Tibial artery (tissue), 4 donors: Measurements from ENCODE around the gene PCBP3.

ENCODE experiments used
- DNase-seq, 2 donors: peaks; one replicate each; pipeline ENCODE4 v3.0.0-alpha.2; 2019
- H3K27ac ChIP-seq, 2 donors: fragments of 200-600 bp; sonication (generic) in 1 of 2; 1 replicate in 1 of 2; 2 replicates in 1 of 2; pipeline ENCODE4 v1.5.1; 2018 to 2019; ENCODE audit warnings: mild to moderate bottlenecking in 1 of 2
- H3K27me3 ChIP-seq, 2 donors: fragments of 200-600 bp; sonication (generic) in 1 of 2; one replicate each; pipeline versions ENCODE4 v1.5.1 to v1.6.0; 2016 to 2019
- H3K36me3 ChIP-seq, 3 donors: fragments of 200-600 bp; sonication (generic) in 2 of 3; one replicate each; pipeline ENCODE4 v1.5.1; 2016 to 2019; ENCODE audit warnings: mild to moderate bottlenecking in 2 of 3
- H3K4me1 ChIP-seq, 4 donors: fragments of 200-600 bp; sonication (generic) in 2 of 4; 1 replicate in 3 of 4; 2 replicates in 1 of 4; pipeline ENCODE4 v1.5.1; 2016 to 2019
- H3K4me3 ChIP-seq, 2 donors: fragments of 200-600 bp; sonication (generic) in 1 of 2; 1 replicate in 1 of 2; 2 replicates in 1 of 2; pipeline ENCODE4 v1.5.1; 2018 to 2019; ENCODE audit warnings: mild to moderate bottlenecking in 2 of 2
- H3K9me3 ChIP-seq, 3 donors: fragments of 200-600 bp; sonication (generic) in 1 of 3; one replicate each; pipeline ENCODE4 v1.5.1; 2016 to 2019
- intact Hi-C: fragments of 100-400 bp; cut with DNase I; formaldehyde crosslinking; loops from one replicate; pipeline ENCODE4 v1.15.0; 2023; ENCODE audit warnings: low total_unique reads
- TF ChIP-seq, protein P1 (sequence below), 2 experiments: fragments of 200-600 bp in 1 of 2; fragments of 450-650 bp in 1 of 2; IDR thresholded peaks; one replicate each; pipeline ENCODE4 v1.5.1; 2017 to 2019; ENCODE audit warnings: antibody characterized with exemption in 2 of 2, mild to moderate bottlenecking in 1 of 2, moderate library complexity in 1 of 2

PCBP3 gene

DNA sequence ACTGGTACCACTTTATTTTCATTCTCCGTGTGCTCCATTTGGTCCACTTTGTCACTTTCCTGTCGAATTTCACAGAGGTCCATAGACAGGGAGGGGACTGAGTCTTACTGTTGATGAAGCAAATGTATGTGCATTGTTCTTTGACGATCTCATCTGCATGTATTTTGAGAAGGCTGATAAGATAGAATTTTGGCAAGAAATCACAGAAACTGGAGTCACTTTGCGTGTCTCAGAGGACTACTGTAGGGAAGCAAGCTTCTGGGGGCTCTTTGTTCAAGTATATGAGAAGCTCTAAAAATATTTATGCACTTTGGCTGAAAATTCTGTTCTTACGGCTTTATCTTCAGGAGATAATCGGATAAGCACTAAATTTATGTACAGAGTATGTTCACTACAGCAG, 78.1 kb downstream of the PCBP3 start:
- H3K27me3 ChIP-seq: peaks cover 0 to 11% of the 10 kb centered on the region in 2 donors
- H3K36me3 ChIP-seq: no peaks in the 10 kb centered on the region
- intact Hi-C loops: no loop called here
- TF ChIP-seq, protein P1, sequence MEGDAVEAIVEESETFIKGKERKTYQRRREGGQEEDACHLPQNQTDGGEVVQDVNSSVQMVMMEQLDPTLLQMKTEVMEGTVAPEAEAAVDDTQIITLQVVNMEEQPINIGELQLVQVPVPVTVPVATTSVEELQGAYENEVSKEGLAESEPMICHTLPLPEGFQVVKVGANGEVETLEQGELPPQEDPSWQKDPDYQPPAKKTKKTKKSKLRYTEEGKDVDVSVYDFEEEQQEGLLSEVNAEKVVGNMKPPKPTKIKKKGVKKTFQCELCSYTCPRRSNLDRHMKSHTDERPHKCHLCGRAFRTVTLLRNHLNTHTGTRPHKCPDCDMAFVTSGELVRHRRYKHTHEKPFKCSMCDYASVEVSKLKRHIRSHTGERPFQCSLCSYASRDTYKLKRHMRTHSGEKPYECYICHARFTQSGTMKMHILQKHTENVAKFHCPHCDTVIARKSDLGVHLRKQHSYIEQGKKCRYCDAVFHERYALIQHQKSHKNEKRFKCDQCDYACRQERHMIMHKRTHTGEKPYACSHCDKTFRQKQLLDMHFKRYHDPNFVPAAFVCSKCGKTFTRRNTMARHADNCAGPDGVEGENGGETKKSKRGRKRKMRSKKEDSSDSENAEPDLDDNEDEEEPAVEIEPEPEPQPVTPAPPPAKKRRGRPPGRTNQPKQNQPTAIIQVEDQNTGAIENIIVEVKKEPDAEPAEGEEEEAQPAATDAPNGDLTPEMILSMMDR (IDR thresholded peaks at IDR 0.05): no peak
- H3K9me3 ChIP-seq: no peaks in the 10 kb centered on the region
- H3K4me1 ChIP-seq: no peaks in the 10 kb centered on the region
- H3K27ac ChIP-seq: no peak overlapping the region
- no peak overlapping the region for H3K4me3 ChIP-seq
- no peak for DNase-seq

DNA sequence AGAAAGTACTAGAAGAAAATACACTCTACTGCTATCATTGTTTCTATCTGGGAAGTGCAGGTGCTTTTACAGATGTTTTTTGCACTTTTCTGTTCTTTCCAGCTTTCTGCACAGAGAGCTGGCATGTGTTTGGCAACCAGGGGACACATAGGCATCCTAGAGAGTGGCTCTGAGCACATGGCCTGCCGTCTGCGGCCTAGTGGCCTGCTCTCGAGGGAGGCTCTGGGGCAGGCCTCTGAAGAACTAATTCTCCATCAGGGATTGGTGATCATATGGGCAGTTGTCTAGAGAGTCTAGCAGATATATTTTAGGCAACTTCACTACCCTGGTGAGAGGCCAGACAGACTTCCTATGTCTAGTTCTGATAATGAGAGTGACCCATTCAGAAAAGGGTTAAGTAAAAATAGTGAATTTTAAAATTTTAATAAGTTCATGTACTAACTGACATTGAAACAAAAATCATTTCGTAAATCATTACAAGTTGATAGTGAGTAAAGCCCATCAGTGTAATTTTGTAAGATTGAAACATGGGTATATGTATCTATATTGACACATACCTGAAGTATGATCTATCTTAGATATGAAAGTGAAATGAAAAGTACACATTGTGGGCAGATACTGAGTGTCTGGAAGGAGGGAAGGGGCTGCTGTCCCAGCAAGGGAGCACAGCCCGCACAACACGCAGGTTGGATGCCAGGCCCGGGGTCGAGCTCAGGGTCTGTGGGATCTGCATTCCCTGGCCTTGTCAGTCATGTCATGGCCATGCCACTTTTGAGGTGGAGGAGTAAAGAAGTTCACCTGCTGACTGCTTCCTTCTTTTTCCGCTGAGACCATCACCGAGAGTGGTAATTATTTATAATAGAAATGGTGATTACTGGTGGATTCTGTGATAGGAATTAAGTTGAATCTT, 79.8 kb downstream of the PCBP3 start:
- intact Hi-C loops: no loop called here
- Histone ChIP-seq H3K36me3 (no peaks in the 10 kb centered on the region), H3K27ac (no peak overlapping the region), H3K27me3 (peaks cover 0 to 11% of the 10 kb centered on the region in 2 donors), H3K9me3 (no peaks in the 10 kb centered on the region), H3K4me1 (no peaks in the 10 kb centered on the region), H3K4me3 (no peak overlapping the region)
- TF ChIP-seq, protein P1 (IDR thresholded peaks at IDR 0.05): no peak
- DNase-seq: no peak

DNA sequence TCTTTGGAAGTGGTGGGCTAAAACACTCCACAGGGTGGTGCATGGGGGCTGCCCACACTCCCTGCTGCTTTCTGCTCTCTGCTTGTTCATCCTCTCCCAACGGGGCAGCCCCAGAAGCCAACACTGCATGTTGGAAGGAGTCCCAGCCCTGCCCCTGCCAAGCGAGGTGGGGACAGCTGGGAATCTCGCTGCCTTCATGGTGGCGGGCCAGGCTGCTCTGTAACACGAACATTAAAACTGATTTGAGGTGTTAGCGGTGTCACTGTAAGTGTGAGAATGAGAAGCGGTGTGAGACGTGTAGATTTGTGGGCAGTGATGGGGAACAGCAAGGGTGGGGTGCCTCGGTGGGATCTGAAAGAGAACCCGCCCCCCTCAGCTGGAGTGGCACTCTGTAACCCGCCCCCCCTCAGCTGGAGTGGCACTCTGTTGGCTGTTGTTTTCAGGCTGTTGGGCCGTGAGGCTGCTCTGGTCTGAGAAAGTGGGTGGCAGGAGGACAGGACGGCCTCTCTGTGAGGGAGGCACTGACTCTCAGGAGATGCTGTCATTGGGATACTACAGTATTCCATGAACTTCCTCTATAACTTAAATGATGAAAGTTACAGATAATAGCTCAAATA, 80.9 kb downstream of the PCBP3 start:
- Histone ChIP-seq H3K27me3 (peaks cover 0 to 11% of the 10 kb centered on the region in 2 donors), H3K4me1 (no peaks in the 10 kb centered on the region), H3K27ac (no peak overlapping the region), H3K9me3 (no peaks in the 10 kb centered on the region), H3K4me3 (no peak overlapping the region), H3K36me3 (no peaks in the 10 kb centered on the region)
- TF ChIP-seq, protein P1 (IDR thresholded peaks at IDR 0.05): no peak
- intact Hi-C loops: no loop called here
- no peak for DNase-seq

DNA sequence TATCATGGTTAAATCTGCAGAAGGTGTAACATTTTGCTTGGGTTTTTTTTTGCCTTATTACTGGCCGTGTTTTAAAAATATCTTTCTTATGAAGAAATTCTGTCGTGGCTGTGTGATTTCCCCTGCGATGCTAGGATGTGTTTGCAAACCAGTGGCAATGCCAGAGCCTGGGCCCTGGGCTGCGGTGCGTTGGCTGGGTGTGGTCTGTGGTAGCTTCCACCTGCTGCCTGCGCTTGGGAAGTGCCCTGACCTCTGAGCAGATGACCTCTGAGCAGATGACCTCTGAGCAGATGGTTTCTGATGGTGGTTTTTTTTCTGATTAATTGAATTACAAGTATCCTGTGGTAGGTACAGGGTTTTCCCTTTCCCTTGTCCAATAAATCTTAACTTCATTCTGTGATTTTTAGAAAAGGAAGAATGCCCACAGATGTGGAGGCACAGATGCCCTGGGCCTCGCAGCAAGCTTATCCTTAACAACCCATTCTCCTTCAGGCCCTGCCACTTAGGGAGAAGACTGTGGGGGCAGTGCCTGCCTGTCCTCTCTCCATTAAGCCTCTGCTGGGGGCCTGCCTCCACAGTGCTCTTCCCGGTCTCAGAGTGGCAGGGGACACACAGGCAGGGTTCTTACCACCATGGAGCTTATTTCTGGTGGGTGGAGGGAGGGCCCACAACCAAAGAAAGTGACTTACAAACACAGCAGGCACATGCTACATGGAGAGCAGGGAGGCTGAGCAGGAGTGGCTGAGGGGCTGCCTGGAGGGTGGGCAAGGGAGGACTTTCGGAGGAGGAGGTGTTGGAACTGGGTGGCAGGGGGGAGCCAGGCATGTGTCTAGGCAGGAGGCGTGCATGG, 81.7 kb downstream of the PCBP3 start:
- Histone ChIP-seq H3K9me3 (no peaks in the 10 kb centered on the region), H3K4me3 (no peak overlapping the region), H3K4me1 (no peaks in the 10 kb centered on the region), H3K27me3 (peaks cover 0 to 8% of the 10 kb centered on the region in 2 donors), H3K27ac (no peak overlapping the region), H3K36me3 (no peaks in the 10 kb centered on the region)
- TF ChIP-seq, protein P1 (IDR thresholded peaks at IDR 0.05): no peak
- intact Hi-C loops: no loop called here
- no peak for DNase-seq

DNA sequence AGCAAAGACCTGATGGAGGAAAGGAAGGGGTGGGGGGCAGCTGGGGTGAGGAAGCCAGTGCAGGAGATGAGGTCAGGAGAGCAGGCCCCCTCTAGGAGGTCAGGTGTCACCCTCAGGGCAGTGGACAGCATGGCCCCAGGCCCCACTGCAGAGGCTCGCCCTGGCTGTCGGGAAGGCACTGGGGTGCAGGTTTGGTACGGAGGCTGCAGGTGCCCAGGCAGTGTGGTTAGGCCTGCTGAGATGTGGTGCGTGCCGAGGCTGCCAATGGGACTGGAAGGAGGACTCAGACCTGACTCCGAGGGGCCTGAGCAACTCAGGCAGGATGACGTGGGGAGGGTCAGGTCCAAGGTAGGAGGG, 82.3 kb downstream of the PCBP3 start:
- TF ChIP-seq, protein P1 (IDR thresholded peaks at IDR 0.05): no peak
- no peaks in the 10 kb centered on the region for H3K36me3 ChIP-seq
- no peak overlapping the region for H3K4me3 ChIP-seq
- no peak for DNase-seq
- no peaks in the 10 kb centered on the region for H3K9me3 ChIP-seq
- H3K4me1 ChIP-seq: no peaks in the 10 kb centered on the region
- peaks cover 0 to 5% of the 10 kb centered on the region in 2 donors for H3K27me3 ChIP-seq
- intact Hi-C loops: no loop called here
- H3K27ac ChIP-seq: no peak overlapping the region
